Activated T-cell treated with anti-CD3 and anti-CD28 coated beads for 24 hours (primary cell): ENCODE measurements around the gene BFAR.
"Not testable (repeated sequence)": the region's sequence is repeated elsewhere in the genome, so short reads cannot be mapped to it uniquely, and the experiment has no call there.

Source experiments
- DNase-seq: peaks from one replicate; pipeline ENCODE4 v3.0.0-alpha.2; 2020; ENCODE audit warnings: low read depth

BFAR gene, protein sequence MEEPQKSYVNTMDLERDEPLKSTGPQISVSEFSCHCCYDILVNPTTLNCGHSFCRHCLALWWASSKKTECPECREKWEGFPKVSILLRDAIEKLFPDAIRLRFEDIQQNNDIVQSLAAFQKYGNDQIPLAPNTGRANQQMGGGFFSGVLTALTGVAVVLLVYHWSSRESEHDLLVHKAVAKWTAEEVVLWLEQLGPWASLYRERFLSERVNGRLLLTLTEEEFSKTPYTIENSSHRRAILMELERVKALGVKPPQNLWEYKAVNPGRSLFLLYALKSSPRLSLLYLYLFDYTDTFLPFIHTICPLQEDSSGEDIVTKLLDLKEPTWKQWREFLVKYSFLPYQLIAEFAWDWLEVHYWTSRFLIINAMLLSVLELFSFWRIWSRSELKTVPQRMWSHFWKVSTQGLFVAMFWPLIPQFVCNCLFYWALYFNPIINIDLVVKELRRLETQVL

DNA sequence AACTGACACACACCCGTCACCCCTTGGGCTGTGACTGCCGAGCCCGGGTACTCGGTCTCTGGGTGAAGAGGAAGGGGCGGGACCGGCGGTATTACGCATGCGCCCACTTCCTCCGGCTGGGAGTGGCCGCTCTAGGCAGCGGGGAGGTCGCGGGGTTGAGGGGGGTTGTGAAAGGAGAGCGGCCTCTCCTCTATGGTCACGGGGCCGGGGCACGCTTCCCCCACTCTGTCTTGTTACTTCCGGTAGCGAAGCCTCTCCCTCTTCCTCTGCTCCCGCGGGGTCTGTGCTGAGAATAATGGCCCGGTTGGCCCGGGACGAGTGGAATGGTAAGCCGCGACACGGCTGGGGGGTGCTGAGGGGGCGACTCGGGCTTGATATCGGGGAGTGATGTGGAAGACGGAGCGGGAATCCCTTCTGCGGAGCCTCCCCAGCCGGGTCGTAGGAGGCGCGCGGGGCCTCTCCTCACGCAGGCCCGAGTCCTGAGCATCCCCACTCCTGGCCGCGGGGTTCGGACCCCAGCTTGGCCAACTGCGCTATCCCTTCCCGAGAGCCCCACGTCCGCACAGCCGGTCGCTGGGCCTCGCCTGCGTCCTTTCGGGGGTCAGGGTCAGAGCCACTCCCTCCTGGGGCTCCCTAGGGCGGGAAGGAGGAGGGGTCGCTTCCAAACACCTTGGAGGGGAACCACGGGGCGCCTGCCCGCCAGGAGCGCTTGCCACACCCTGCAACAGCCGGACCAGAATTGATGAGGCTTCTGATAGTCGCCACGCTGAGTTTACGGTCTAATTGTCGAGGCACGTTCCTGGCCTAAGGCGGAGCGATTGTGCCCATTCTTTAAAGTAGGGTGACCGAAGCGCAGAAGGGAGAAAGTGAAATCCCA lies at the start of gene BFAR:
Gene BFAR (plus strand): TSS at position 259 of the 877 bp plus-strand sequence. CDS start 11,396 bp downstream, outside the sequence.
- DNase-seq, result peak; percentile 100

DNA sequence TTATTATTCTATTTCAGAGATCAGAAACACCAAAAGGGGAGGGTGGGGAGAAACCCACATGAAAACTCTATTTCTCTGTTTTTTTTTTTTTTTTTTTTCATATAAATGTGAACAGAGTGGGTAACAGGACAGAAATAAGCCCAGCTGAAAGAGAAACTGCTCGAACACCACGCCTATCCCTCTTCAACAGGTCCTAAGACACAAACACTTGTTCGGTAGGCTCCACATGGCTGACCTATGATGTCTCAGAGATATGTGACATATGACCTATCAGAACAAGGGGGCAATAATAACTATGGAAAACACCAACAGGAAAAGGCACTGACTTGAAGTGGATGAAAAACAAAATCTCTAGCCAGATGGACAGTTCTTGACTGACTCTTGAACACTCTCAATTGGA lies 47.5 kb upstream of the BFAR start:
- DNase-seq, result no peak

DNA sequence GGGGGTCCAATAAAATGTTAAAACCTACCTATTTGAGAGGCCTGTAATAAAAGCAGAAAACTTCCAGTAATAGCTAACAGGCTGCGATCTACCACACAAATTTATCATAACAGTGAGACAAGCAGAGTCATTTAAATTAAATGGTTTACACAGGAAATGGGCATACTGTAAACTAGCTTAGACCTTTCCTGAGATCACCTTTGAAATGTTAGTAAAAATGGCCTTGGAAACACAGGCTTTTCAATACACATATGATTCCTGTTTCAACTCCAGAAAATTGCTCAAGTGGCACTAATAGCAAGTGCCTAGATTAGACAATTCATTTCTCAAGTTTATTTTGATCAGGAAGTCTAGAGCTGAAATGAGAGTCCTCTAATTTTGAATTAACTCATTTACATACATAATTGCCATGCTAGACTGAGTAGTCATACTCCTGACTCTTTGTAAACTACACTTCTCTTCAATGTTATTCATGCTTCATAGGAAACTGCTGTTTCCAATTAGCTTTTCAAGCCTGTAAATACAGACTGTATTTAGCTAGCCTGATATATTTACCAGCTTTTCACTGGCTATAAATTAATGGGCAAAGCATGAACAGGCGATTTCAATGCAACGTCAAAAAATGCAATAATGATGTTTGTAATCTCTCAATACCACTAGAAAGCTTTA lies 46.0 kb upstream of the BFAR start:
- no peak for DNase-seq

DNA sequence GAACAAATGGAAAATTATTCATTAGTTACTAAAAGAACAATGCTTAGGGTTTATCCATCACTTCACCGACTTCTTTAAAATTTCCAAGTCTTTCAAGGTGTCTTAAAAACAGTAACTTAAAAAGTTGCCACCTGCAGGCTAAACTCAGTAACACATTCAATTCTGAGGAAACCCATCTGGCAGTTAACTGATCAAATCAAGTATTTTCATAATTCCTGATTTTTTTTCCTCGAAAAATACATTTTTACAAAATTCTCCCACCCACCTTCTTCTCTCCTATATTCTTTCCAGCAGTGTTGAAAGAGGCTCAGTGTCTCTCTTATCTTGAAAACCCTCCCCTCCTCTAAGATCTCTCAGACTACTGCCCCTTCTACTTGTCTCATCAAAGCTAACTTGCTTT lies 32.6 kb upstream of the BFAR start:
- DNase-seq, result no peak

DNA sequence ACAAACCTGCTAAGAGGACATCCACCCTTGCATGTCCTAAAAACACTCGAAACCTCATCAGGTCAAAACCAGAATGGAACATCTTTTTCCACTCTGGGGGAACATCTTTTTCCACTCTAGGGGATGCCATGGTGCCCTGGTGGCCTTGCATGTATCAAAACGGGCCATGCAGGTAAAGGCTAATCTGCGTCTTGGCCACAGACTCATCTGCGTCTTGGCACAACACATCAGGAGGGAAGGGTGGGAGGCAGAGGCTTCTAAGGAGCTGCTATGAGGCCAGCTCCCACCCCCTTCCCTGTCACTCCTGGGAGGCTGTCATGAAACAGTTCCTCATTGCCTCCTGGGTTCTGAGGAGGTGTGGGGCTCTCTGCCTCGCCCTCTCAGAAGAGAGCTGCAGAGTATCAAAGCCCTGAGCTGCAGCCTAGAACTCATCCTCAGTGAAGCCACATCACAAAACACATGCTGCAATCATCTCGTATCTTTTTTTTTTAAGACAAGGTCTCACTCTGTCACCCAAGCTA lies 30.2 kb upstream of the BFAR start:
- DNase-seq, result no peak

DNA sequence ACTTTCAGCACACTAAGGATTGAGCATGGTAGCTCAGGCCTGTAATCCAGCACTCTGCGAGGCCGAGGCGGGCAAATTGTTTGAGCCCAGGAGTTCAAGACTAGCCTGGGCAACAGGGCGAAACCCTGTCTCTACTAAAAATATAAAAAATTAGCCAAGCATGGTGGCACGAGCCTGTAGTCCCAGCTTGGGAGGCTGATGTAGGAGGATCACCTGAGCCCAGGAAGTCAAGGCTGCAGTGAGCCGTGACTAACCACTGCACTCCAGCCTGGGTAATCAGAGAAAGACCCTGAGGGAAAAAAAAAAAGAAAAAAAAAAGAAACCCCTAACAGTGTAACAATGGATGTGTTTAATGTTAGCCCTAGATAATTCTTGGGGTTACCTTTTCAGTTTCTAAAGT lies 26.6 kb upstream of the BFAR start:
- no peak for DNase-seq

DNA sequence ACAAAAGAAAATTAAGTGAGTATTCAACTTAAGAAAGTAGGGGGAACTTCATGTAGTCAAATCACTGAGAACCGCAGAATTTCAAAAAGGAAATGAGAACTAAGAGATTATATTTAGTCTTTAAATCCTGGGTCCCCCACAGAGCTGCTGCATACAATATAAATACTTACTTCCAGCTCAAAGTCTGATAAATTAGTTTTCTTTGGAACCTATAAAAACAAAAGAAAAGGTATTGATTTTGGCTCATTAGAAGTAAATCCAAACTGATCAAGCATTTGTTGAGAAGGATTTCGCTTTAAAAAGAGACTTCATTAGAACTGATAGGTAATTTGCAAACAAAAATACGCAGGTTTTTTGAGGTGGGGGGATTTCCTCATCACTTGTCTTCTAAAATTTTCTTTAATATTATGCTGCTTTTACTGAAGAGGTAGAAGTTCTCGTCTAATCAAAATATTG lies 24.6 kb upstream of the BFAR start:
- DNase-seq, result no peak

DNA sequence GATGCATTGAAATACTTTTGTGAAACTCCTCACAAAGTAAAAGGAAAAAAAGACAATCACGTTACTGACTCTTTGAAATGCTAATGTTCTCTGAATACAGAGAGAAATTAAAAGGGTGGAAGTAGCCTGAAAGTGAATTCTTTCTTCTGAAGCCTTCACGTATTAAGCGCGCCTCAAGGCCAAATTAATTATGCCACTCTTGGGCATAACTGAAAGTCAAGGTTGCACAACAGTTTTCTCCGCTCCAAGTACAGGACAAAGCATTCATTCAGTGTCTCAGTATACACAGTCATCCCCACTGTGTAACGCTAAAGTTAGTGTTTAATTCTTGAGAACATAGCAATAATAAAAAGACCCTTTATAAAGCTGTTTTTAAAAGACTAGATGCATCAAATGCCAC lies 24.1 kb upstream of the BFAR start:
- DNase-seq, result no peak

DNA sequence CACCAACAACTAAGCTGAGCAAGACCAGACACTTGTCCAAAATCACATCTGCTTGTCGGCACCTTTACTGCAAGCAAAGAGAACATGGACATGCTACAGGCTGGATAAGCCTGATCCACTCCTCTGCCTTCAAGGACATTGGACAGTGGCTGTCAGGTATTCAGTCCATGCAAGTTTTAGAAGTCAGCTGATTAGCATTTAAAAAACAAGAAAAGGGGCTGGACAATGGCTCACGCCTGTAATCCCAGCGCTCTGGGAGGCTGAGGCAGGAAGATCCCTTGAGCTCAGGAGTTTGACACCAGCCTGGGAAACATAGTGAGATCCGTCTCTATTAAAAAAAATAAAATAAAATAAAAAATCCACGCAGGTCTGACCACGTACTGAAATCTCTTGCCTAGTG lies 23.0 kb upstream of the BFAR start:
- no peak for DNase-seq

DNA sequence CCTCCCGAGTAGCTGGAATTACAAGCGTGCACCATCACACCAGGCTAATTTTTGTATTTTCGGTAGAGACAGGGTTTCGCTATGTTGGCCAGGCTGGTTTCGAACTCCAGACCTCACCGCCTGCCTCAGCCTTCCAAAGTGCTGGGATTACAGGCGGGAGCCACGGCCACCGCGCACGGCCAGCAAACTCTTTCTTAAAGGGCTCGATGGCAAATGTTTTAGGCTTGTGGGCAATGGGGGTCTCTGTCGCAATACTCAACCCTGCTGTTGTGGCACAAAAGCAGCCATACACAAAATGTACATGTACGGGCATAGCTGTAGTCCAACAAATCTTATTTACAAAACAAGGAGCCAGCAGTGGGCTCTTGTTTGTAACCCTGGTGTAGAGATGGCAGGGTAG lies 21.1 kb upstream of the BFAR start:
- DNase-seq, result no peak

DNA sequence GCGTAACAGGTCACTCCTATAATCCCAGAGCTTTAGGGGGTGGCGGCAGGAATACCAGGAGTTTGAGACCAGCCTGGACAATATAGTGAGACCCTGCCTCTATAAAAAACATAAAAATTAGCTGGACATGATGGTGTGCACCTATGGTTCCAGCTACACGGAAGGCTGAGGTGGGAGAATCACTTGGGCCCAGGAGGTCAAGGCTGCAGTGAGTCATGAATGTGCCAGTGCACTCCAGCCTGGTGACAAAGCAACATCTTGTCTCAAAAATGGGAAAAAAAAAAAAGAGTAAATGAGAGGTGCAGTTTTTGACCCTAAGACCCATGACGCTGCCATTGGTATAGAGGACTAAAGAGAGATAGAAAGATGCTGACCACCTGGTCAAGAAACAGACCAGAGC lies 18.8 kb upstream of the BFAR start:
- DNase-seq, result no peak

DNA sequence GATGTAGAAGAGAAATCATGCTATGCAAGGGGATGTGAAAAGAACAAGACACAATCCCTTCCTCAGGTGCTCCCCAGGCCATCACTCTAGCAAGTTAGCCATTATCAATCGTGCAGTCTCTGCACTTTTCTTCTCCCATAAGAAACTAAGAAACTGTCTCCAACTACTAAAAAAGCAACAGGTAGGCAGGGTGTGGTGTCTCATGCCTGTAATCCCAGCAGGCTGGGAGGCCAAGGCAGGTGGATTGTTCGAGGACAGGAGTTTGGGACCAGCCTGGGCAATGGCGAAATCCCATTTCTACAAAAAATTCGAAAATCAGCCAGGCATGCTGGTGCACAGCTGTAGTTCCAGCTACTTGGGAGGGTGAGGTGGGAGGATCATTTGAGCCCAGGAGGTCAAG lies 16.5 kb upstream of the BFAR start:
- no peak for DNase-seq

DNA sequence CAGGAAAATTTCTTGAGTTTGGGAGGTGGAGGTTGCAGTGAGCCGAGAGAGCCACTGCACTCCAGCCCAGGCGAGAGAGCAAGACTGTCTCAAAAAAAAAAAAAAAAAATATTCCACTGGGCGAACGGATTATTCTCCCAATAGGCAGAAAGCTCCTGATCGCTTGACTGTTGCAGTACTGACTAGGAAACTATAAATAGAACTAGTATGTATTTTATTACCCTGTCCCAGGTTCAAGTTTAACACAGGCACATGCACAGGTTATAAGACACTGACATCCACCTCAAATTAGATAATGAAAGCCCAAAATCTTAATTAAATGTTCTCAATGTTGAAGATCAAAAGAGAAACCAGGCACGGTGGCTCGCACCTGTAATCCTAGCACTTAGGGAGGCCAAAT lies 14.2 kb upstream of the BFAR start:
- DNase-seq, result no peak

DNA sequence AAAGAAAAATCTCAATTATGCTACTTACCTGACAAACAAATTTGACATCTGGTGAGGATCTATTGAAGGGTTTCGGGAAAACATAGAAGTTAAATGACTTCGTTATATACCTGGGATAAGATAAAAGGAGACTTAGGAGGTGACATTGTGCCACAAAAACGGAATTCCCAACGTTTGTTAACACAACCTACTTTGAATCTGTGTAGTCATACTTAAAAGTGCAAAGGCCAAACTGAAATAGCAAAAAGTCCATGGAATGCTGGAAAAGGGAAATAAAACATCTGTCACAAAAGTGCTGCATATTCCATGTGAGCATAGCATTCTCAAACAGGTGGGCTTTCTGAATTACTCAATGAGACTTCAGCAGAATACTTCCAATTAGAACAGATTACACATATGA lies 5.7 kb upstream of the BFAR start:
- DNase-seq, result no peak

DNA sequence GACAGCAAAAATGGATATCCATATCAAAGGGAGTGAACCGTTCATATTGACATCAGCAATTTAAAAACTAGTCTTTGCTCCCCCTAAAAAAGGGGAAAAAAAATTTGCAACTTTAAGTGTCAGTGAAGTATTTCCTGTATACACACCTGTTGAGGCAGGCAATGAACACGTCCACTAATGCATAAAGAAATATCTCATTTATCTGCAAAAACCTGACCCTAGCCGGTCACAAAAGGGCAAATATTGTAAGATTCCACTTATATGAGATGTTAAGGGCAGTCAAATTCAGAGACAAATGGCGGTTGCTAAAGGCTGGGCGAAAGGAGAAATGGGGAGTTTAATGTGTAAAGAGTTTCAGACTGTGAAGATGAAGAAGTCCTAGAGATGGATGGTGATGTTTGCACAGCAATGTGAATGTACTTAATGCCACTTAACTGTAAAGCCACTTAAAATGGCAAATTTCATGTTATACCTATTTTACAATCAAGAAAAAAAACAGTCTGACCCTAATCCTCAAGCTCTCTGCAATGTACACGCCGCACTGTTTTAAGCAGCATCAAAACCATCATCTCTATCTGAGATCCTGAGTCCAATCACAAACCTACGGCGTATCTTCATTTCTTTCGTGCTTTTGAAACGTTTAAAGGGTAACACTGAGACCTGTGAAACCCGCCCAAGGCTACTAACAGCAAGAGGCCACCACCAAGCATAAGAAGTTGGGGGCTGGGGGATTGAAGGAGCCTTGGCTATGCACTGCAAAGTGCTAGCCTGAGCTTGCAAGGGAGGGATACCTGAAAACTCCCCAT lies 3.7 kb upstream of the BFAR start:
- peak; percentile 12 for DNase-seq

DNA sequence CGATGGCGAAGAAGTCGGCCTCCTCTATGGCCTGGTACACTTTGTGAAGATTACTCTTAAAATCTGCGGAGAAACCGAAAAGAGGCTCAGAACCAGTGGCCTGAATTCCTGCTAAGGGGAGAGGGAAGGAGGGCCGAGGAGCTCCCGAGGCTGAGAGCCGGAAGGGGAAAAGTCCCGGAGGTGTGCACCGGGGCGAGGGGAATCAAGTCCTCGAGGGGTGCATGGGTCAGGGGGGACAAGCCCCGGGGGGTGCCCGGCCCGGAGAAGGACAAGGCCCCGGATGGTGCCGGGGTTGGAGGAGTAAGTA lies 3.2 kb upstream of the BFAR start:
- DNase-seq, result peak; percentile 26

DNA sequence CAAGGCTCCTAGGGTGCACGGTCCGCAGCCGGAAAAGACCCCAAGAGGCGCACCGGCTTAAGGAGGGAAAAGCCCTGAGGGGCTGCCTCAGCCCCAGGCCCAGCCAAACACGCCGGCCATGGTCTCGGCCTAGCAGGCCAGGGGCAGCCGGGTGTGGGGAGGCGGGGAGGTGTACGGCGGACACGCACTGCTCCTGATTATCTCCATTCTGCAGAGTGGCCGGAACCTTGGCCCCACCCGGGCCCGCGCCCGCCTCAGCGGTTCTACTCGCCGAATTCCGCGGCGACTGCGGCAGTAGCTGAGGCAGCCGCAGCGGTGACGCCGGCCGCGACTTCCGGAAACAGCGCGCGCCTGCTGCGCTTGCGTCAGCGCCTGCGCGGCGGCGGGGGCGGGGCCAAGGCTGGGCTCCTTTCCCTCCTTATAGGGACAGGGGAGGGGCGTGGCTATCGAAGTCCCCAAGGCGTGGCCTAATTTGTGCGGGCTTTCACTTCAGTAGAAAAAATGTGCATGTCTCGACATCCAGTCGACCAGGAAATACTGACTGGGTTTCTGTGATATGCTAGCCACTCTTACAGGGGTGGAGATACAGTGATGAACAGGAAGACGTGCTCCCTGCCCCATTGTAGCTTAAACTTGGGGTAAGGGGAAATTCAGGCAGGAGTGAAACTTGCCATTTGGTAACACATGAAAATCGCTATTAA lies 2.7 kb upstream of the BFAR start, which contains the start of gene PARN:
Gene PARN (minus strand): TSS at position 342 of the 701 bp plus-strand sequence. CDS start 135 bp downstream, at position 207.
- DNase-seq, result peak; percentile 97

DNA sequence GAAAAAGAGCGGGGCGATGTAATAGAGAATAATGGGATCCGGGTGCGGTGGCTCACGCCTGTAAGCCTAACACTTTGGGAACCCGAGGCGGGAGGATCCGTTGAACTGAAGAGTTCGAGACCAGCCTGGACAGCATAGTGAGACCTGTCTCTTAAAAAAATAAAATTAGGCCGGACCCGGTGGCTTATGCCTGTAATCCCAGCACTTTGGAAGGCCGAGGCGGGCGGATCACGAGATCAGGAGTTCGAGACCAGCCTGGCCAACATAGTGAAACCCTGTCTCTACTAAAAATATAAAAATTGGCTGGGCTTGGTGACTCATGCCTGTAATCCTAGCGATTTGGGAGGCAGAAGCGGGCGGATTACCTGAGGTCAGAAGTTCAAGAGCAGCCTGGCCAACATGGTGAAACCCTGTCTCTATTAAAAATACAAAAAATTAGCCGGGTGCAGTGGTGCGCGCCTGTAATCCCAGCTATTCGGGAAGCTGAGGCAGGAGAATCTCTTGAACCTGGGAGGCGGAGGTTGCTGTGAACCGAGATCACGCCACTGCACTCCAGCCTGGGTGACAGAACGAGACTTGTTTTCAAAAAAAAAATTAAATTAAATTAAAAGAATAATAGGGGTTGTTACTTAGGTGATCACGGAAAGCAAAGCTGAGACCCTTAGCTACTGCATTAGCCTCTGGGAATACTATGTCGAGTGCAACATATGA lies 2.0 kb upstream of the BFAR start:
- DNase-seq, result not testable (repeated sequence)

DNA sequence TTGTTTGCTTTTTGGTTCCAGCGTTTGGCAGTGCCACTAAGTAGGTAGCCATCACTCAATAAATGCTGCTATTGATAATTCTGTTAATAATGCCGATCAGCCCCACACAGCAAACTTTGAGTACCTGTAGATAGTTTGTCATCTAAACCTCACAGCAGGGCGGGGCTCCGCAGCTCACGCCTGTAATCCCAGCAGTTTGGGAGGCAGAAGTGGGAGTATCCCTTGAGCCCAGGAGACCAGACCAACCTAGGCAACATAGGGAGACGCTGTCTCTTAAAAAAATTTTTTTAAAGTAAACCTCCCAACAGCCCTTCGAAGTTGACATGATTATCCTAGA lies 1.6 kb downstream of the BFAR start:
- no peak for DNase-seq
